ENCODE measurements around the gene ZNF836. TPM values are rescaled to one million over a fixed set of nuclear protein-coding genes. Genes with fewer than 3 reads are reported as not detected.

ZNF836 gene
- polyA plus RNA-seq, 1 donor from 2014 or later: 24.5 TPM

- H3F3A ChIP-seq (ENCODE audit: insufficient read depth, low read length, poor library complexity, severe bottlenecking): no peaks in the 10 kb centered on the region
- peaks cover 6% of the 10 kb centered on the region for H3K79me2 ChIP-seq (replicated peaks; ENCODE audit: insufficient read depth, low read length)
- no peaks in the 10 kb centered on the region for H3K9me2 ChIP-seq (ENCODE audit: insufficient read depth, low read length)
- H3K4me3 ChIP-seq (ENCODE audit: low read length): peak overlapping the region; percentile 73
- peak overlapping the region; percentile 89 for H3K4me2 ChIP-seq (ENCODE audit: low read length)
- H3K27ac ChIP-seq (ENCODE audit: low read length): peak overlapping the region; percentile 85
- H3K27me3 ChIP-seq (ENCODE audit: insufficient read depth, low read depth, low read length): no peaks in the 10 kb centered on the region
- H4K20me1 ChIP-seq (ENCODE audit: insufficient read depth): no peaks in the 10 kb centered on the region
- TF ChIP-seq CTCF (IDR thresholded peaks at IDR 0.05; ENCODE audit: poor library complexity, severe bottlenecking): no peak
- no peak for TF ChIP-seq POLR2AphosphoS5 (IDR thresholded peaks at IDR 0.05)
- no peak for TF ChIP-seq MXI1 (conservative IDR thresholded peaks at IDR 0.05; ENCODE audit: poor library complexity, severe bottlenecking)
- no peak for TF ChIP-seq RAD21 (conservative IDR thresholded peaks at IDR 0.05)
- no peak for TF ChIP-seq SMC3 (conservative IDR thresholded peaks at IDR 0.05; ENCODE audit: poor library complexity)
- TF ChIP-seq TAF1 (IDR thresholded peaks at IDR 0.05; ENCODE audit: low read depth): no peak
- no peaks in the 10 kb centered on the region for H3K9me3 ChIP-seq (ENCODE audit: low read length)
- peaks cover 9% of the 10 kb centered on the region for H3K36me3 ChIP-seq (ENCODE audit: insufficient read depth, low read length)
- peak overlapping the region; percentile 84 for H3K9ac ChIP-seq (ENCODE audit: low read length)
- H2AFZ ChIP-seq (ENCODE audit: low read depth, low read length): peak overlapping the region; percentile 88
Measured at GRCh38 chr19:52170863-52171320, 529 bp downstream of the ZNF836 start.

GRCh38 chr19:52170304-52170703 is 1.1 kb downstream of the ZNF836 start:
- H2AFZ ChIP-seq (ENCODE audit: low read depth, low read length): peak overlapping the region; percentile 88
- H3K27ac ChIP-seq (ENCODE audit: low read length): peak overlapping the region; percentile 85
- H3K4me2 ChIP-seq (ENCODE audit: low read length): peak overlapping the region; percentile 89
- H3K9me3 ChIP-seq (ENCODE audit: low read length): no peaks in the 10 kb centered on the region
- H3K9me2 ChIP-seq (ENCODE audit: insufficient read depth, low read length): no peaks in the 10 kb centered on the region
- H3K4me3 ChIP-seq (ENCODE audit: low read length): peak overlapping the region; percentile 73
- peak; percentile 11 for TF ChIP-seq SMC3 (conservative IDR thresholded peaks at IDR 0.05; ENCODE audit: poor library complexity)
- TF ChIP-seq RAD21 (conservative IDR thresholded peaks at IDR 0.05): no peak
- no peak for TF ChIP-seq CTCF (IDR thresholded peaks at IDR 0.05; ENCODE audit: poor library complexity, severe bottlenecking)
- TF ChIP-seq POLR2AphosphoS5 (IDR thresholded peaks at IDR 0.05): peak; percentile 34
- peak; percentile 20 for TF ChIP-seq TAF1 (IDR thresholded peaks at IDR 0.05; ENCODE audit: low read depth)
- no peak for TF ChIP-seq MXI1 (conservative IDR thresholded peaks at IDR 0.05; ENCODE audit: poor library complexity, severe bottlenecking)
- TF ChIP-seq EP300 (conservative IDR thresholded peaks at IDR 0.05; ENCODE audit: poor library complexity, severe bottlenecking): no peak
- TF ChIP-seq REST (IDR thresholded peaks at IDR 0.05; ENCODE audit: borderline replicate concordance): no peak
- TF ChIP-seq EZH2 (IDR thresholded peaks at IDR 0.05; ENCODE audit: borderline replicate concordance, insufficient read depth, low read length, poor library complexity, severe bottlenecking): no peak
- H4K20me1 ChIP-seq (ENCODE audit: insufficient read depth): no peaks in the 10 kb centered on the region
- peaks cover 9% of the 10 kb centered on the region for H3K36me3 ChIP-seq (ENCODE audit: insufficient read depth, low read length)
- H3K9ac ChIP-seq (ENCODE audit: low read length): peak overlapping the region; percentile 84
- H3F3A ChIP-seq (ENCODE audit: insufficient read depth, low read length, poor library complexity, severe bottlenecking): no peaks in the 10 kb centered on the region
- H3K79me2 ChIP-seq (replicated peaks; ENCODE audit: insufficient read depth, low read length): peaks cover 6% of the 10 kb centered on the region
- no peaks in the 10 kb centered on the region for H3K27me3 ChIP-seq (ENCODE audit: insufficient read depth, low read depth, low read length)
